HG02840 (cell line): Measurements from ENCODE around the gene CSTF1.
"Not testable (repeated sequence)": the region's sequence is repeated elsewhere in the genome, so short reads cannot be mapped to it uniquely, and the experiment has no call there.

Experiments used
- ATAC-seq: cut with Tn5 transposase; IDR thresholded peaks from one replicate; pipeline ENCODE4 v1.9.1; 2021; ENCODE audit warnings: mild to moderate bottlenecking, moderate library complexity, moderate number of reproducible peaks; ENCODE audit not compliant: unreplicated experiment, low FRiP score

CSTF1 gene

GRCh38 chr20:56368351-56369134 lies 23.9 kb upstream of the CSTF1 start:
- no peak for ATAC-seq

DNA sequence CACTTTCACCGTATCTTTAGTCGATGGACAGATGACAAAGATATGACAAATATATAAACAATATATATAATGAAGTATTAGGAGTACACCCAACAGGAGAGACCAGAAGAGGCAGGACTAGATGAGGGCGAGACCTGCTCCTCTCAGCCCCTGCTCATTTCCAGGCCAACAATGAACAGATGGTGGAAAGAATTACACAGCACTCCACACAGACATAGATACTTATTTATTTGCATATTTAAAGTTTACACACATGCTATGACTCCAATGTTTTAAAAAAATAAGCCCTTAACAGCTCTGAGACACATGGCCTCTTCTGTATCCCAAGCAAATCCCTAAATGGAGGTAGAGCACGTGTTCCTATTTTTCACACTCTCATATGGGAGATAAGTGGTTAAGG lies 23.3 kb upstream of the CSTF1 start:
- no peak for ATAC-seq

GRCh38 chr20:56371977-56372376 lies 20.5 kb upstream of the CSTF1 start:
- ATAC-seq = no peak

DNA sequence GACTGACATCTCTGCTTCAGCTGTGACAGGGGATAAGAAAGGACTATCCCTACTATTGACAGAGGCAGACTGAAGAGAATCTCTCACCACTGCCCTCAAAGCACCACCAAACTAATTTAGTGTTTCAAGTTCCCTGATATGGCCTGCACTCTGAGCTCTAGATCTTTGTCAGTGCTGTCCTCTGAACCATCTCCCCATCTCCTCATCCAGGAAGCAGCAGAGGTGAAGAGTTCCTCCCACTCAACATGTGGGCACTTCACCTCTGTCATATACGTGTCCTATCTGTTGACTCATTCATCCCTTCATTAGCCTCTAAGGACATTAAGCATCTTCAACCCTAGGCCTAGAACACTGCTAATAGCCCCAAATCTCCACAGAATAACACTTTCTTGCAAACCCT lies 19.6 kb upstream of the CSTF1 start:
- ATAC-seq = no peak

DNA sequence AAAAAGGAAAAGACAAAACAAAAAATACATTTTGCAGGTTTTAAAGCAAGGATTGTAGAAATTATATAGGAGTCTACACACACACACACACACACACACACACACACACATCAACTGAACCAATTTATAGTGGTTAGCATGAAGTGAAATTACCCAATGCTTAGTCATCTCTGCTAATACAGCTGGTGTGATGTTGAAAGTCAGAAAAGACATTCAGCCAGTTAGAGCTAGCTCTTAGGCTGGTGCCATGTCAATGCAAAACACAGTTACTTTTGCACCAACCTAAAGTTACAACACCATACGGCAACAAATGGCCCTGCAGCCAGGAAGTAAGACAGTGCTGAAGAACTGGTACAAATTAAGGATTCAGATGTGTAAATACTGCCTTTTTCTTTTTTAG lies 18.5 kb upstream of the CSTF1 start:
- no peak for ATAC-seq

DNA sequence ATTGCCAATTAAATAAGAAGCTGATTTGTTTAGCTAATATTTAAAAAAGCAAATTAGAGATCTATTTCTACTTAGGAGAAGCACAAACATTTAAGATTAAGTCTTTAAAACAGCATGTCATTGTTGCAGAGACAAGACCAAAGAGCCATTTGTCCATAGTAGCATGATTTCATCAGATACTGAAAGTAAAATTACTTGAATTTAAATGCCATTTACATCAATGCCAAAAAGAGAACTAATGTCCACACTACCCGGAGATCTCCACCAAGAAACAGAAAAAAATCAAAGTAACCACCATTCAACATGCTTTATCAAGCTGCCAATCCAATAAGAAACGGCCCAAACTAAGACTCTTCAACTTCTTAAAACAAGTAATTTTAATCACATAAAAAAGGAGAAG lies 16.1 kb upstream of the CSTF1 start:
- no peak for ATAC-seq

DNA sequence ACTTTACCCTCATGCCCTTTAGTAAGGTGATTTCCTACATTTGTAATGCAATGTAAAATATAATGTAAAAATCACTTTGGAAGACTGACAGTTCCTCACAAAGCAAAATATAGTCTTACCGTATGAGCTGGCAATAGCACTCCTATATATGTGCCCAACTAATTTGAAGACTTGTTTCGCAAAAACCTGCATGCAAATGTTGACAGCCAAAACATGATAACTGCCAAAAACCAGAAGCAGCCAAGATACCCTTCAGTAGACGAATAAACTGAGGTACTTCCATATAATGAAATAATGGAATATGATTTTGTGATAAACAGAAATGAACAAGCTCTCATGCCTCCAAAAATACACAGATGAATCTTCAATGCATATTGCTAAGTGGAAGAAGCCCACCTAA lies 14.1 kb upstream of the CSTF1 start:
- ATAC-seq = no peak

- no peak for ATAC-seq
Measured at GRCh38 chr20:56380375-56380774, 12.1 kb upstream of the CSTF1 start.

DNA sequence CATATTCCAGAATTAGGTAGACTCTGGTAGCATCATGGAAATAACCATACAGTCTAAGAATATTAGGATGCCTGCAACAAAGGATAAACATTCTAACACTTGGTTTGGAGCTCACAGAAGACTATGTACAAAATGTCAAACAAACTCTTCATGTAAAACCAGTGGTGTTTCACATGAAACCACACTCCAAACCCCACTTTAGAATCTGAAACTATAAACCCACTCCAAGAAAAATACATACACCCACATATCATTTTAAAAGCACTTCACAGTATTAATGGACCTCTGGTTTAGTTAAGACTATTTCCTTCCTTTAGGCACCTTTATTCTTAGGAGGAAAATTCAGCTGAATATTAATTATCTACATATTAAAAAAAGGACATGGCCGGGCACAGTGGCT lies 10.9 kb upstream of the CSTF1 start:
- ATAC-seq = no peak

DNA sequence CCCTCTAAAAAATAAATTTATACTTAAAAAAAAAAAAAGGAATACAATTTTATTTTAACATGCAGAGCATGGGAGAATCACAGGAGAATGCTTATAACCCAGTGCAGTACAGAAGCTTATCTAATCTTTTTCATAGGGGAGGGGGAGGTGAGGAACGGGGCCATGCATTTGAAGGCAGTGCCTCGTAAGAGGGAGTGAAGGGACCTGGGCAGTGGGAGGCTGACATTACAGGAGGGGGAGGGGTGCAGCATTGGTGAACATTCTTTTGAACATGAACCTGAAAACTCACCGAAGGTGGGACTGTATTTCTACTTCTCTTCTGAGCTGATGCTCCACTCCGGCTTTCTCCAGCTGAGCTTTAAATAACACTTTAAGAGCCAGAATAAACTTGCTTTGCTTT lies 9.7 kb upstream of the CSTF1 start:
- no peak for ATAC-seq

DNA sequence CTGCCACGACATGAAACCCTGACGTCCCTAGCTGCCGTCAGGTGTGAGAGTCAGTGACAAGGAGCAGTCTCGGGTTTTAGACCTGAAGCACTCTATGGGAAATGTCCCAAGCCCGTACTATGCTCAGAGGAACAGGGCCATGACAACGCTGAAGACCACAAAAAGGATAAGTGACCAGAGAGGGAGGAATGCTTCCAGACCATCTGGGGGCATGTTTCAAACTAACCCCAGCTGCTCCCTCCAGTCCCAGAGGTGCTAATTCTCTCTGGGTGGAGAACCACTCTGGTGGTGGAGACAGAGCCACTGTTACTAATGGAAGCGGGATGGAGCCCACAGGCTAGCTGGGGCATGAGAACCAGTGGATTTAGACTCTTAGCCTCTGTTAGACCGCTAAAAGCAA lies 9.1 kb upstream of the CSTF1 start:
- no peak for ATAC-seq

DNA sequence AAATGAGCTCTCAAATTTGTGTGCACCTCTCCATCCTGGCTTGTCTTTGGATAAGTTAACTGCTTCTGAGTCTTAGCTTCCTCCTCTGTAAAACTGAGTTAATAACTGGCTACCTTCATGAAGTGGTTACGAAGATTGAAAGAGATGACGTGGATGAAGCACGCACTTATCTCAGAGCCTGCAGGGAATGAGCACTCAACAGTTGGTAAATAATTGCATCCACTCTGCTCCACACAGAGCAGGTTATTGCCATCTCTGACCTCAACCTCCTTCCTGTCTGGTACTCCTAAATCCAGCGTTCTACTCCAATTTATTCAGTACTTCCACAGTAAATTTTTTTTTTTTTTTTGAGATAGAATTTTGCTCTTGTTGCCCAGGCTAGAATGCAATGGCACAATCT lies 7.3 kb upstream of the CSTF1 start:
- ATAC-seq = no peak

- ATAC-seq = no peak
Measured at GRCh38 chr20:56386219-56386618, 6.2 kb upstream of the CSTF1 start.

DNA sequence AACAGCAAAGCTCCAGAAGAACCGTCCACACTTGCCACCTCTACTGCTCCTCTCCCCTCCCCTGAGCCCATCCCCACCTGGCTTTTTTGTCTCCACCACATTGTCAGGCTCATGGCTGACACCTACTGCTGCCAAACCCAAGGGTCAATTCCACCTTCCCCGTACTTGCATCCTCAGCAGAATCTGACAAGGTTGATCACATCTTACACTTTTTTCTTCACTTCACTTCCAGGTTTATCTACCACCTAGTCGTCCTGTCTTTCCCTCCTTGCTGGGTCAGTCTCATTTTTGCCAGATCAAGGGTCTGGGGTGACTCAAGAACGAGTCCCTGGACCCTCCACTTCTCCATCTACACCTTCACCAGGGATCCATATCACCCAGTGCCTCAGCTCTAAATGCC lies 3.6 kb upstream of the CSTF1 start:
- no peak for ATAC-seq

- no peak for ATAC-seq
Measured at GRCh38 chr20:56389807-56390206, 2.6 kb upstream of the CSTF1 start.

DNA sequence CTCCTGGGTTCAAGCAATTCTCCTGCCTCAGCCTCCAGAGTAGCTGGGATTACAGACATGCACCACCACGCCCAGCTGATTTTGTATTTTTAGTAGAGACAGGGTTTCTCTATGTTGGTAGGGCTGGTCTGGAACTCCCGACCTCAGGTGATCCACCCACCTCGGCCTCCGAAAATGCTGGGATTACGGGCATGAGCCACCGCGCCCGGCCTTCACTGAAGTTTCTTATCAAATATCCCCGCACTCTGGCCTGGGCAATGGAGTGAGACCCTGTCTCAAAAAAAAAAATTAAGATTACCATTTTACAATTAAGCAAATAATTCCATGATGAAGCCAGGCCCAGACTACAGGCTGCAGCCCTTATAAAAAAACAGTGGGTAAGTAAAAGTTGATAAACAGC lies 2.0 kb upstream of the CSTF1 start:
- ATAC-seq = not testable (repeated sequence)

- no peak for ATAC-seq
Measured at GRCh38 chr20:56391037-56391436, 1.4 kb upstream of the CSTF1 start.

GRCh38 chr20:56391596-56392131 lies 781 bp upstream of the CSTF1 start:
- ATAC-seq = peak; percentile 28

DNA sequence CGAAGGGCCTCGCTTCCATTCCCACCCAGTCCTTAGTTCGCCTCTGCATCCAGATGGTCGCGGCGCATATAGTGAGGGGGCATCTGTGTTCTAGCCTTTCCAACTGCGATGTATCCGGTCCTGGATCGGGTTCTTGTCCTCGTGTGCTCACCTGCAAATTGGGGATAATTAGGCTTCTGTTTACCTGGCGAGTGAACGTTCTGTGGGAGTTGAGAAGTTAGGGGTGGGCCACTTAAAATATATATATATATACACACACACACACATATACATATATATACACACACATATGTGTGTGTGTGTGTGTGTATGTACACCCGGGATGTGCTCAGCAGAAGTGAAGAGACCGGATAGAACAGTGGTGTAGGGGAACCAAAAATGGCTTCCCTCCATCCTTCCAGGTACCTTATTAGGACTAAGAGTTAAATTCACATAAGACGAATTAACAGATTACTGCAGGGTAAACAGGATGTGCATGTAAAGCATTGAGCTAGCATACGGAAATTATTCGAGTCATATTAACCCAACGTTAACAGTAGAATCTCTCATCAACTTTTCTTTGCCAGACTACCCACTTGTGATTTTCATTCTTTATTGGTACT lies 537 bp downstream of the CSTF1 start:
- no peak for ATAC-seq

- ATAC-seq = no peak
Measured at GRCh38 chr20:56393653-56394052, 1.2 kb downstream of the CSTF1 start.

- ATAC-seq = no peak
Measured at GRCh38 chr20:56395166-56395565, 2.7 kb downstream of the CSTF1 start.

DNA sequence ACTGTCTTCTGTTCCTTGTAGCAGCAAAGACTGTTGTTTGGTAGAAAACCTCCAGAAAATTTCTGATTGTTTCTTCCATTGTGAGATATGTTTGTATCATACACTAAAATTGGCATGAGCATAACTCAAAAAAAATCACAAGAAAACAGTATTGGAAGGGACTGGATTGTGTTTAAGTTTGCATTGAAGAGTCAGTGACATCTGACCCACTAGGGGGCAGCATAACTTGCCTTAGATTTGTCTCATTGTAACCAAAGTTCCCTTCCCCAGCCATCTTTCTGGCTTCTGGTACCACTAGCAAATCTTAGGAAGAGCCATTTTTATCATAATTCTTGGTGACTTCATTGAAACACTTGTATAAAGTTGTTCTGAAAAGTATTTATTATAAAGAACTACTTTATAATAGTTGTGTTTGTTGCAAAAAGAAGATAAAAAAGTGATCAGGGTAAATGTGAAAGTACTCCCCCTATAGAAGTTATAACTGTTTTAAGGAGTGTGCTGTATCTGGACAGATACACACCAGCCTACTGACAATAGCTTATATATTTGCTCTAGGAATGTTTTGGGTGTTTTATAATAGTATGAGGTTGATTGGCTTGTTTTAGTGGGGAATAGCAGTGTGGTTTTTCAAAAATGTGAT lies 7.7 kb downstream of the CSTF1 start:
- no peak for ATAC-seq
